NT2/D1 (cell line): ENCODE results near the gene B3GALNT1.
"Not testable (repeated sequence)": the region's sequence is repeated elsewhere in the genome, so short reads cannot be mapped to it uniquely, and the experiment has no call there.

ENCODE experiments used
- DNase-seq: peaks from one replicate; pipeline ENCODE4 v3.0.0-alpha.2; 2011; ENCODE audit warnings: low read depth, low spot score
- H3K27me3 ChIP-seq: 2 replicates; pipeline ENCODE4 v1.6.0; 2011; ENCODE audit warnings: mild to moderate bottlenecking; ENCODE audit not compliant: insufficient read length, insufficient read depth
- H3K36me3 ChIP-seq: 2 replicates; pipeline ENCODE4 v1.6.1; 2011; ENCODE audit warnings: mild to moderate bottlenecking, low read length, mixed read lengths; ENCODE audit not compliant: insufficient read depth, insufficient read length
- H3K4me1 ChIP-seq: 2 replicates; pipeline ENCODE4 v1.5.1; 2011; ENCODE audit not compliant: insufficient read depth, insufficient read length
- H3K4me3 ChIP-seq: 2 replicates; pipeline ENCODE4 v1.5.1; 2011; ENCODE audit warnings: low read depth; ENCODE audit not compliant: insufficient read length
- H3K9ac ChIP-seq: 2 replicates; pipeline ENCODE4 v1.6.0; 2011; ENCODE audit warnings: low read depth; ENCODE audit not compliant: insufficient read length
- H3K9me3 ChIP-seq: 2 replicates; pipeline ENCODE4 v1.5.1; 2011; ENCODE audit warnings: mild to moderate bottlenecking, low read length; ENCODE audit not compliant: insufficient read depth
- SUZ12 ChIP-seq: IDR thresholded peaks from 2 replicates; pipeline ENCODE4 v1.6.1; 2011; ENCODE audit not compliant: insufficient read length, insufficient read depth; ENCODE audit errors: extremely low read depth
- YY1 ChIP-seq: IDR thresholded peaks from 2 replicates; pipeline ENCODE4 v1.6.1; 2011; ENCODE audit not compliant: insufficient read length, insufficient read depth
- ZNF274 ChIP-seq: IDR thresholded peaks from 2 replicates; pipeline ENCODE4 v1.6.1; 2011; ENCODE audit warnings: mild to moderate bottlenecking, low read depth, low read length

The B3GALNT1 gene

GRCh38 chr3:161042023-161042501 lies 63.1 kb downstream of the B3GALNT1 start:
- H3K4me3 ChIP-seq = no peak overlapping the region
- no peaks in the 10 kb centered on the region for H3K27me3 ChIP-seq
- TF ChIP-seq SUZ12 (no peak), ZNF274 (no peak), YY1 (no peak)
- no peaks in the 10 kb centered on the region for H3K9me3 ChIP-seq
- H3K36me3 ChIP-seq = no peaks in the 10 kb centered on the region
- DNase-seq = no peak
- H3K4me1 ChIP-seq = no peaks in the 10 kb centered on the region
- no peak overlapping the region for H3K9ac ChIP-seq

DNA sequence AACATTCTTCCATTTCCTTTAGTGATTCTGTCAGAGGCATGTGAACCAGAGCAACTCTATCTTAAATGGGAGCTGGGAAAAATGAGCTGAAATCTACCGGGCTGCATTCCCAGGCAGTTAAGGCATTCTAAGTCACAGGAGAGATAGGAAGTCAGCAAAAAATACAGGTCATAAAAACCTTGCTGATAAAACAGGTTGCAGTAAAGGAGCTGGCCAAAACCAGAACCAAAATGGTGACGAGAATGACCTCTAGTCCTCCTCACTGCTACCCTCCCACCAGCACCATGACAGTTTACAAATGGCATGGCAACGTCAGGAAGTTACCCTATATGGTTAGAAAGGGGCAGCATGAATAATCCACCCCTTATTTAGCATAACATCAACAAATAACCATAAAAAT lies 66.4 kb downstream of the B3GALNT1 start:
- Histone ChIP-seq H3K4me1 (no peaks in the 10 kb centered on the region), H3K36me3 (no peaks in the 10 kb centered on the region), H3K9ac (no peak overlapping the region), H3K4me3 (no peak overlapping the region), H3K27me3 (no peaks in the 10 kb centered on the region), H3K9me3 (no peaks in the 10 kb centered on the region)
- DNase-seq = no peak
- TF ChIP-seq YY1 (no peak), SUZ12 (no peak), ZNF274 (no peak)

DNA sequence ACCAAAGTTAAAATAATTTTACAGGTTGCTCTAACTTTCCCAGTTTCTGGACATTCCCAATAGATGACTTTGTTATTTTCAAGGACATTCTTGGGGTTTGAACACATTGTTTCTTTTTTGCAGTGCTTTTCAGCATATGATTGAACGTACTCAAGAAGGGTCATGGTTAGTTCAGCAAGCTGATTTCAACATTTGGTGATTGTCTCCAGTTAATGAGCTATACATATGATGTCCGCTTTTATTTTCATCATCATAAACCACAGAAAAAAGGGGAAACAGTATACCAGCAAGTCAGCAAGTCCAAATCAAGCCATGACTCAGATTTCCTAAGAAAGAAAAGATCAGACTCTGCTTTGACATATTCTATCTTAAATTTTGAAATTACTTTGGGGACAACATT lies 69.4 kb downstream of the B3GALNT1 start:
- no peaks in the 10 kb centered on the region for H3K9me3 ChIP-seq
- H3K36me3 ChIP-seq = no peaks in the 10 kb centered on the region
- H3K9ac ChIP-seq = no peak overlapping the region
- TF ChIP-seq SUZ12 = no peak
- no peaks in the 10 kb centered on the region for H3K4me1 ChIP-seq
- H3K27me3 ChIP-seq = no peaks in the 10 kb centered on the region
- DNase-seq = no peak
- H3K4me3 ChIP-seq = no peak overlapping the region

DNA sequence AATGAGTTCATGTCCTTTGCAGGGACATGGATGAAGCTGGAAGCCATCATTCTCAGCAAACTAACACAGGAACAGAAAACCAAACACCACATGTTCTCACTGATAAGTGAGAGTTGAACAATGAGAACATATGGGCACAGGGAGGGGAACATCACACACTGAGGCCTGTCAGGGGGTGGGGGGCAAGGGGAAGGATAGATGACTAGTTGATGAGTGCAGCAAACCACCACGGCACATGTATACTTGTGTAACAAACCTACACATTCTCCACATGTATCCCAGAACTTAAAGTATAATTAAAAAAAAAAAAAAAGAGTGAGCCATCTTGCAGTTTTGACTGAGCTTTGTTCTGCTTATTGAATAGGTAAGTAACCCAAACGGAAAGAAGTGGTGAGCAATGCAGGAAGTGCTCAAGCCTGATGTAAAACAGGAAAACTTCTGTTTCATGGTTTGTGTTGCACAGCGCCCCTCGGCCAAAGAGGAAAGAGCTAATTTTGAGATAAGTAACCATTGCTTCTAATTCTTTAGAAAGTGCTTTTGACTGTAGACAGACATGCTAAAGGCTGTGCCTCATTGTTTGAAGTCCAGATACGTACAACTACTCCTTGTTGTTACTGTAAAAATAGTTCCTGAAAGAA lies 70.1 kb downstream of the B3GALNT1 start:
- not testable (repeated sequence) for H3K27me3 ChIP-seq, H3K36me3 ChIP-seq, H3K9me3 ChIP-seq, H3K9ac ChIP-seq, DNase-seq, H3K4me1 ChIP-seq, H3K4me3 ChIP-seq
